ENCODE data around the gene ARMC2.
"Not testable (repeated sequence)": the region's sequence is repeated elsewhere in the genome, so short reads cannot be mapped to it uniquely, and the experiment has no call there.

ARMC2 gene

GRCh38 chr6:108957221-108957620, 109.0 kb downstream of the ARMC2 start:
- no peak for DNase-seq

GRCh38 chr6:108958900-108959770, 110.9 kb downstream of the ARMC2 start:
- no peak for DNase-seq

GRCh38 chr6:108959972-108960582, 111.9 kb downstream of the ARMC2 start:
- no peak for DNase-seq

- no peak for DNase-seq
These were observed 112.4 kb downstream of the ARMC2 start for GRCh38 chr6:108960601-108961000.

- no peak for DNase-seq
These were observed 112.9 kb downstream of the ARMC2 start for GRCh38 chr6:108961077-108961476.

GRCh38 chr6:108961985-108962384, 113.8 kb downstream of the ARMC2 start:
- DNase-seq, result no peak

- DNase-seq, result no peak
These were observed 118.0 kb downstream of the ARMC2 start for GRCh38 chr6:108966251-108966650.

GRCh38 chr6:108966855-108967755, 118.9 kb downstream of the ARMC2 start:
- no peak for DNase-seq

- no peak for DNase-seq
These were observed 120.4 kb downstream of the ARMC2 start for GRCh38 chr6:108968325-108969316.

- no peak for DNase-seq
These were observed 121.6 kb downstream of the ARMC2 start for GRCh38 chr6:108969776-108970175.

- DNase-seq, result no peak
These were observed 126.0 kb downstream of the ARMC2 start for GRCh38 chr6:108974201-108974600.

GRCh38 chr6:108978638-108979037, 130.4 kb downstream of the ARMC2 start:
- not testable (repeated sequence) for DNase-seq

GRCh38 chr6:108982154-108983113, 134.2 kb downstream of the ARMC2 start:
- no peak for DNase-seq

GRCh38 chr6:108983151-108983550, 134.9 kb downstream of the ARMC2 start:
- no peak for DNase-seq

GRCh38 chr6:108985301-108985700, 137.1 kb downstream of the ARMC2 start:
- no peak for DNase-seq

- DNase-seq, result no peak
These were observed 138.9 kb downstream of the ARMC2 start for GRCh38 chr6:108987156-108987555.

GRCh38 chr6:108988296-108988695, 140.1 kb downstream of the ARMC2 start:
- DNase-seq, result no peak

GRCh38 chr6:108988765-108989164, 140.5 kb downstream of the ARMC2 start:
- no peak for DNase-seq

GRCh38 chr6:108989700-108990099, 141.5 kb downstream of the ARMC2 start:
- no peak for DNase-seq

- no peak for DNase-seq
These were observed 145.7 kb downstream of the ARMC2 start for GRCh38 chr6:108993876-108994275.

GRCh38 chr6:108995296-108995695, 147.1 kb downstream of the ARMC2 start:
- DNase-seq, result no peak

All from stimulated activated CD4-positive, alpha-beta T cell treated with anti-CD3 and anti-CD28 coated beads, Interleukin-2, amount 100 ng/mL, for 24 hours (primary cell).